Skeletal muscle satellite cell (primary cell): ENCODE measurements around the gene GALNT18.

Experiments
- H3K27me3 ChIP-seq: 2 replicates; pipeline ENCODE4 v1.7.0; 2013; ENCODE audit warnings: low read length; ENCODE audit not compliant: control insufficient read depth, insufficient read depth
- H3K36me3 ChIP-seq: 2 replicates; pipeline ENCODE4 v1.7.0; 2013; ENCODE audit warnings: mild to moderate bottlenecking, control low read depth, low read length; ENCODE audit not compliant: insufficient read depth
- H3K4me1 ChIP-seq: 2 replicates; pipeline ENCODE4 v1.7.0; 2013; ENCODE audit warnings: low read length; ENCODE audit not compliant: control insufficient read depth, insufficient read depth
- H3K4me2 ChIP-seq: 2 replicates; pipeline ENCODE4 v1.7.0; 2013; ENCODE audit warnings: mild to moderate bottlenecking, low read length
- H3K4me3 ChIP-seq: 2 replicates; pipeline ENCODE4 v1.7.0; 2013; ENCODE audit warnings: low read length
- H3K9ac ChIP-seq: 2 replicates; pipeline ENCODE4 v1.7.0; 2013; ENCODE audit warnings: mild to moderate bottlenecking, low read depth, low read length, moderate library complexity
- H3K9me3 ChIP-seq: replicated peaks from 2 replicates; pipeline ENCODE4 v1.7.0; 2013; ENCODE audit warnings: mild to moderate bottlenecking, control low read depth, low read length

Gene GALNT18

GRCh38 chr11:11502263-11502861 lies 119.4 kb downstream of the GALNT18 start:
- no peak overlapping the region for H3K4me2 ChIP-seq
- no peaks in the 10 kb centered on the region for H3K4me1 ChIP-seq
- no peak overlapping the region for H3K4me3 ChIP-seq
- no peaks in the 10 kb centered on the region for H3K36me3 ChIP-seq
- H3K27me3 ChIP-seq = peaks cover 28% of the 10 kb centered on the region
- H3K9ac ChIP-seq = no peak overlapping the region
- no peaks in the 10 kb centered on the region for H3K9me3 ChIP-seq

DNA sequence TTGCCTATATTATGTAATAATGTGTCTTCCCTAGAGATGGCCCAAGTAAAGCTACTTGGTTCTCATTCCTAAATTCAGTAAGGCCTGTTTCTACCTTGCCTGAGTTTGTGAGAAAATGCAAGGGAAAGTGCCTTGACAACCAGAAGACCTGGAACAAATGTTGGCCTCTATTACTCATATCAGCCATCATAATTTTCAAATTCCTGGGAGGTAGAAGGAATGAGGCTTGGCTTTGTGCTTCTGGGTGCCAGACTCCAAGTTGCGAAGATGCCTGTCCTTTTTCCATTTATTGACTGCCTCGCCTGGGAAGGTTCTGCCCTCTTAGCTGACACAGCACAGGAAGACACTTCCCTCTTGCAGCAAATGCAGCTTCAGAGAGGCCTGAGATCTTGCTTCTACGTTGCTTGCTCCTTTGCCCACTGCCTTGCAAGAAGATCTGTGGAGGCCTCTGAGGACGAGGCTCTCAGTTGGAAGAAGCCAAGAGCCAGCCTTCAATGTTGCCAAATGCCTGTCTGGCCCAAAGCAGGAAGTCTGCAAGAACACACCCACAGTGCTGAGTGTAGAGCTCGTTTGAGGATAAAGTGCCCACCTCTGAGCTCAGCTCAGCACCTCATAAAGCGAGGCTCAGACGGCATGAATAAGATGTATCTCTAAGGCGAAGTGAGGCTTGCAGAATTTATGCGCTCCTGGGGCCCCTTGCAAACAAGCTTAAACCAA lies 120.1 kb downstream of the GALNT18 start:
- no peaks in the 10 kb centered on the region for H3K9me3 ChIP-seq
- H3K9ac ChIP-seq = no peak overlapping the region

DNA sequence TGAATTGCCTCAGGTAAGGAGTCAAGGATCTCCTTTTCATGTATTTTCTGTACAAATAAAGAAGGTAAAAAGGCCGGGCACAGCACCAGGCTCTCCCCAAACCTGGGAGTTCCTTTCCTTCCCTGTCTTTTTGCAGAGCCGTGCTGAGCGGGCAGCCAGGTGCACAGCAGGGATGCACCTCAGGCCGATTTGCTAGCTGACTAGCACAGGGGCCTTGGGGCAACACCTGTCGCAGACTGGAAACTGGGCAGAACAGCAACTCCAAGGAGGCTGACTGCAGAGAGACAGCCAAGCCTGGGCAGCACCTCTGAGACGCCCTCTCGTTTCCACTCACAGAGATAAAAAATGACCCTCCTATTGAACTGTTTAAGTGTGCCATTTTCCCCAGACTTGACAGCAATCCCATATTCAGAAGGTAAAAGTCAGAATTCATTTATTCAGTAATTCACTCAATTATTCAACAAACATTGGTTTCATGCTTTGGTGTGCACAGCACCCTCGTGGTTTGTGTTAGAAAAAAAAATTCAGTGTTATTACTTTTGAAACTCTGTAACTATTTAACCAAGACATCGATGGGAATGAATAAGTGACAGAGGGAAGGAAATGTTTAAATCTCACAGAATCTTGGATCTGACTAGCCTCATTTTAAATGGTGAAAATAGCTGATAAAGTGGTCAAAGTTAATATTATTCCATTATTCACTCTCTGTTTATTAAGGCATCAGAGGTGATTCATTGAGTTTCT lies 120.9 kb downstream of the GALNT18 start:
- Histone ChIP-seq H3K4me2 (no peak overlapping the region), H3K9ac (no peak overlapping the region), H3K4me3 (no peak overlapping the region), H3K9me3 (no peaks in the 10 kb centered on the region), H3K27me3 (peaks cover 18% of the 10 kb centered on the region), H3K36me3 (no peaks in the 10 kb centered on the region), H3K4me1 (no peaks in the 10 kb centered on the region)

More for the DNA sequence above, 120.1 kb downstream of the GALNT18 start:
- H3K27me3 ChIP-seq = peaks cover 25% of the 10 kb centered on the region
- H3K4me2 ChIP-seq = no peak overlapping the region
- no peak overlapping the region for H3K4me3 ChIP-seq
- no peaks in the 10 kb centered on the region for H3K4me1 ChIP-seq
- no peaks in the 10 kb centered on the region for H3K36me3 ChIP-seq

- H3K4me3 ChIP-seq = no peak overlapping the region
- H3K4me1 ChIP-seq = no peaks in the 10 kb centered on the region
- H3K9ac ChIP-seq = no peak overlapping the region
- peaks cover 26% of the 10 kb centered on the region for H3K27me3 ChIP-seq
- no peaks in the 10 kb centered on the region for H3K36me3 ChIP-seq
- no peaks in the 10 kb centered on the region for H3K9me3 ChIP-seq
- no peak overlapping the region for H3K4me2 ChIP-seq
These were observed 122.5 kb downstream of the GALNT18 start for GRCh38 chr11:11499300-11499699.

GRCh38 chr11:11498195-11498594 lies 123.6 kb downstream of the GALNT18 start:
- Histone ChIP-seq H3K9me3 (no peaks in the 10 kb centered on the region), H3K4me2 (no peak overlapping the region), H3K4me1 (no peaks in the 10 kb centered on the region), H3K27me3 (peaks cover 30% of the 10 kb centered on the region), H3K36me3 (no peaks in the 10 kb centered on the region), H3K9ac (no peak overlapping the region), H3K4me3 (no peak overlapping the region)

GRCh38 chr11:11496879-11497278 lies 124.9 kb downstream of the GALNT18 start:
- H3K36me3 ChIP-seq = no peaks in the 10 kb centered on the region
- no peak overlapping the region for H3K4me3 ChIP-seq
- H3K9me3 ChIP-seq = no peaks in the 10 kb centered on the region
- H3K4me1 ChIP-seq = no peaks in the 10 kb centered on the region
- H3K9ac ChIP-seq = no peak overlapping the region
- no peak overlapping the region for H3K4me2 ChIP-seq
- peaks cover 21% of the 10 kb centered on the region for H3K27me3 ChIP-seq

DNA sequence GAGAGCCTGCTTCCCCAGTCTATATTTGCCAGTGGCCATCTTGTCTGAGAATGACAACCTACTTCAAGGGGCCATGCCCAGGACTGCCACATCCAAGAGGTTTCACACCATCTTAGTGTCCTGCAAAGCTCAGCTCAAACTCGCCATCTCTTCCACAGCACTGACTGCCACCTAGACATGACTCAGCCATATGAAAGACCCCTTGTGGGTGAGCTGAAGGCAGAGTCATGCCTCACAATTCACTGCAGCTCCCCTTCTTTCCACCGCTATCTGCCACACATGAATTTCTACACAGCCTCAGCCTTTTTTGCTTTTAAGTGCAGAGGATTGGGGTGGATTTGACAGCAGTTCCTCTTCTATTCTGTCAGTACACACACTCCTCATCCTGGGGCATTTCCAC lies 127.5 kb downstream of the GALNT18 start:
- peaks cover 25% of the 10 kb centered on the region for H3K27me3 ChIP-seq
- H3K9me3 ChIP-seq = no peaks in the 10 kb centered on the region
- H3K4me1 ChIP-seq = no peaks in the 10 kb centered on the region

GRCh38 chr11:11493698-11494097 lies 128.1 kb downstream of the GALNT18 start:
- H3K9me3 ChIP-seq = no peaks in the 10 kb centered on the region
- no peaks in the 10 kb centered on the region for H3K36me3 ChIP-seq
- no peaks in the 10 kb centered on the region for H3K4me1 ChIP-seq
- no peak overlapping the region for H3K9ac ChIP-seq
- H3K4me3 ChIP-seq = no peak overlapping the region
- no peak overlapping the region for H3K4me2 ChIP-seq
- H3K27me3 ChIP-seq = peaks cover 25% of the 10 kb centered on the region

More for the DNA sequence above, 127.5 kb downstream of the GALNT18 start:
- Histone ChIP-seq H3K4me3 (no peak overlapping the region), H3K4me2 (no peak overlapping the region), H3K36me3 (no peaks in the 10 kb centered on the region), H3K9ac (no peak overlapping the region)

GRCh38 chr11:11491589-11491988 lies 130.2 kb downstream of the GALNT18 start:
- Histone ChIP-seq H3K36me3 (no peaks in the 10 kb centered on the region), H3K4me2 (no peak overlapping the region), H3K4me3 (no peak overlapping the region), H3K4me1 (no peaks in the 10 kb centered on the region), H3K27me3 (peaks cover 28% of the 10 kb centered on the region), H3K9me3 (no peaks in the 10 kb centered on the region), H3K9ac (no peak overlapping the region)

- H3K4me3 ChIP-seq = no peak overlapping the region
- H3K4me1 ChIP-seq = no peaks in the 10 kb centered on the region
- H3K9ac ChIP-seq = no peak overlapping the region
- peaks cover 30% of the 10 kb centered on the region for H3K27me3 ChIP-seq
- no peaks in the 10 kb centered on the region for H3K9me3 ChIP-seq
- H3K36me3 ChIP-seq = no peaks in the 10 kb centered on the region
- no peak overlapping the region for H3K4me2 ChIP-seq
These were observed 130.8 kb downstream of the GALNT18 start for GRCh38 chr11:11491014-11491413.

DNA sequence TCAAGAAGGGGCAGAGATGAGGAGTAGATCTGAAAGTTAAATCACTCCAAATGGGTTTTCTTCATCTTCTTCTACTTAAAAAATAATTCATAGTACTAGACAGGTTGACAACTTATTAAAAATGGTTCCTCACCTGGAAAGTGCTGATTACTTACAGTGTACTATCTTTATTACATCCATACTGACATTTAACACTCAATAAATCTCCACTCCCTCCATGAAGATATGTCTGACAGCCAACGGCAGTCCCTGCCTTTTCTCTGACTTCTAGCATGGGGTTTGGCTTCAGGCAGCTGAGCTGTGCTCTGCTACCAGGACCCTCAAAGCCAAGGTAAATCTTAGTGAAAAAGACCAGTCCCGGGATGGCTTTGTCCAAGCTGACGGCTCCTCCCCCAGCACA lies 135.4 kb downstream of the GALNT18 start:
- H3K36me3 ChIP-seq = no peaks in the 10 kb centered on the region
- H3K4me1 ChIP-seq = no peaks in the 10 kb centered on the region
- H3K9ac ChIP-seq = no peak overlapping the region
- no peaks in the 10 kb centered on the region for H3K9me3 ChIP-seq
- peaks cover 38% of the 10 kb centered on the region for H3K27me3 ChIP-seq
- H3K4me3 ChIP-seq = no peak overlapping the region
- H3K4me2 ChIP-seq = no peak overlapping the region
